ENCODE measurements around the gene CDR2. TPM values are rescaled to one million over a fixed set of nuclear protein-coding genes. Genes with fewer than 3 reads are reported as not detected.

CDR2 gene
- total RNA-seq, 2 donors from 2014 or later, result 17.6 to 24.3 TPM

DNA sequence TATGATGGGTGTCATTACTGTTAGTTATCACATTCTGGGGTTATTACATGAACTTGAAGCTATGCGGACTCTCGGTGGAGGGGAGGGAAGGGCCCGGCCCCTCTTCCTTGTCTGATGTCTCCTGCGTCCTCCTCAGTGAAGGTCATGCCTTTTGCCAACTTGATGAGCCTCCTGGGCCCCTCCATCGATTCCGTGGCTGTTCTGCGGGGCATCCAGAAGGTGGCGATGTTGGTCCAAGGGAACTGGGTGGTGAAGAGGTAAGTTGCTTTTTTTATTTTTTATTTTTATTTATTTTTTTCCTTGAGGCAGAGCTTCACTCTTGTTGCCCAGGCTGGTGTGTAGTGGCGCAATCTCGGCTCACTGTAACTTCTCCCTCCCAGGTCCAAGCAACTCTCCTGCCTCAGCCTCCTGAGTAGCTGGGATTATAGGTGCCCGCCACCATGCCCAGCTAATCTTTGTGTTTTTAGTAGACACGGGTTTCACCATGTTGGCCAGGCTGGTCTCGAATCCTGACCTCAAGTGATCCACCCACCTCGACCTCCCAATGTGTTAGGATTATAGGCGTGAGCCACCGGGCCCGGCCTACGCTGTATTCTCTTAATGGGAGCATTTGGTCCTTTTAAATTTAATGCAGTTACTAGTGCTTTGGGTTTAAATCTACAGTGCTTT is 55.6 kb downstream of the CDR2 start:
- H3K9me3 ChIP-seq (ENCODE audit: control insufficient read depth, low read length), result no peaks in the 10 kb centered on the region
- DNase-seq, result peak; percentile 91
- no peak overlapping the region for H3K9ac ChIP-seq (ENCODE audit: extremely low read depth, low read length, poor library complexity, severe bottlenecking)
- no peaks in the 10 kb centered on the region for H3K27me3 ChIP-seq (ENCODE audit: control insufficient read depth, insufficient read depth, low read length, poor library complexity, severe bottlenecking)
- no peak overlapping the region for H3K4me3 Mint-ChIP-seq
- no peak overlapping the region for H3K27ac ChIP-seq (ENCODE audit: low read depth, low read length)
- H3K9me3 Mint-ChIP-seq, result no peaks in the 10 kb centered on the region
- H3K36me3 Mint-ChIP-seq (ENCODE audit: low read depth), result peaks cover 56% of the 10 kb centered on the region
- H3K36me3 ChIP-seq (ENCODE audit: control insufficient read depth, insufficient read depth, low read length), result peaks cover 76% of the 10 kb centered on the region
- H3K27ac Mint-ChIP-seq, result peak overlapping the region; percentile 64
- WGBS, 2 experiments (ENCODE audit: insufficient coverage in 1 of 2, insufficient read length in 1 of 2), result 91% methylated on average over 9 to 17 of the region's 18 CpGs
- H3K4me1 ChIP-seq (ENCODE audit: control insufficient read depth, insufficient read depth, low read length), result no peaks in the 10 kb centered on the region
- no peaks in the 10 kb centered on the region for H3K4me1 Mint-ChIP-seq
- no peaks in the 10 kb centered on the region for H3K27me3 Mint-ChIP-seq (ENCODE audit: insufficient read depth)
- no peak overlapping the region for H3K4me3 ChIP-seq (ENCODE audit: low read length)
- peak; percentile 83 for TF ChIP-seq CTCF (conservative IDR thresholded peaks at IDR 0.05)

GRCh38 chr16:22317625-22318024 is 56.8 kb downstream of the CDR2 start:
- 93 to 94% methylated on average over 6 of the region's 6 CpGs for WGBS, 2 experiments (ENCODE audit: insufficient coverage in 1 of 2, insufficient read length in 1 of 2)
- TF ChIP-seq CTCF (conservative IDR thresholded peaks at IDR 0.05), result no peak
- DNase-seq, result peak; percentile 36
- Mint-ChIP-seq H3K27me3 (ENCODE audit: insufficient read depth) (no peaks in the 10 kb centered on the region), H3K4me1 (no peaks in the 10 kb centered on the region), H3K36me3 (ENCODE audit: low read depth) (peaks cover 62% of the 10 kb centered on the region), H3K27ac (no peak overlapping the region), H3K4me3 (no peak overlapping the region), H3K9me3 (no peaks in the 10 kb centered on the region)
- Histone ChIP-seq H3K27ac (ENCODE audit: low read depth, low read length) (no peak overlapping the region), H3K4me3 (ENCODE audit: low read length) (no peak overlapping the region), H3K9ac (ENCODE audit: extremely low read depth, low read length, poor library complexity, severe bottlenecking) (no peak overlapping the region), H3K4me1 (ENCODE audit: control insufficient read depth, insufficient read depth, low read length) (no peaks in the 10 kb centered on the region), H3K9me3 (ENCODE audit: control insufficient read depth, low read length) (no peaks in the 10 kb centered on the region), H3K27me3 (ENCODE audit: control insufficient read depth, insufficient read depth, low read length, poor library complexity, severe bottlenecking) (no peaks in the 10 kb centered on the region), H3K36me3 (ENCODE audit: control insufficient read depth, insufficient read depth, low read length) (peaks cover 74% of the 10 kb centered on the region)

- no peaks in the 10 kb centered on the region for H3K27me3 ChIP-seq (ENCODE audit: control insufficient read depth, insufficient read depth, low read length, poor library complexity, severe bottlenecking)
- no peak overlapping the region for H3K4me3 Mint-ChIP-seq
- H3K9me3 ChIP-seq (ENCODE audit: control insufficient read depth, low read length), result no peaks in the 10 kb centered on the region
- peaks cover 73% of the 10 kb centered on the region for H3K36me3 ChIP-seq (ENCODE audit: control insufficient read depth, insufficient read depth, low read length)
- H3K27ac Mint-ChIP-seq, result no peak overlapping the region
- no peaks in the 10 kb centered on the region for H3K4me1 ChIP-seq (ENCODE audit: control insufficient read depth, insufficient read depth, low read length)
- H3K9ac ChIP-seq (ENCODE audit: extremely low read depth, low read length, poor library complexity, severe bottlenecking), result no peak overlapping the region
- no peak overlapping the region for H3K4me3 ChIP-seq (ENCODE audit: low read length)
- H3K27me3 Mint-ChIP-seq (ENCODE audit: insufficient read depth), result no peaks in the 10 kb centered on the region
- WGBS, 2 experiments (ENCODE audit: insufficient coverage in 1 of 2, insufficient read length in 1 of 2), result 96% methylated on average over 9 to 16 of the region's 17 CpGs
- peaks cover 65% of the 10 kb centered on the region for H3K36me3 Mint-ChIP-seq (ENCODE audit: low read depth)
- no peak overlapping the region for H3K27ac ChIP-seq (ENCODE audit: low read depth, low read length)
- no peak for TF ChIP-seq CTCF (conservative IDR thresholded peaks at IDR 0.05)
- H3K9me3 Mint-ChIP-seq, result no peaks in the 10 kb centered on the region
- H3K4me1 Mint-ChIP-seq, result no peaks in the 10 kb centered on the region
- DNase-seq, result peak; percentile 40
Observed at GRCh38 chr16:22317001-22317530, 57.4 kb downstream of the CDR2 start.

All from endodermal cell (in vitro differentiated cells).